Muscle of leg (tissue), 11 donors: ENCODE results near the gene PDK2. TPM values are rescaled to one million over a fixed set of nuclear protein-coding genes. Genes with fewer than 3 reads are reported as not detected.

Experiments used
- DNase-seq: peaks from one replicate; pipeline ENCODE4 v3.0.0; 2013
- H3K27ac ChIP-seq: one replicate; pipeline ENCODE4 v1.5.1; 2013; ENCODE audit warnings: mild to moderate bottlenecking, low read length, control low read depth
- H3K27me3 ChIP-seq: one replicate; pipeline ENCODE4 v1.6.1; 2013; ENCODE audit warnings: low read length; ENCODE audit not compliant: control insufficient read depth, insufficient read depth
- H3K36me3 ChIP-seq: one replicate; pipeline ENCODE4 v1.6.1; 2013; ENCODE audit warnings: low read length; ENCODE audit not compliant: control insufficient read depth, insufficient read depth
- H3K4me1 ChIP-seq: one replicate; pipeline ENCODE4 v1.6.1; 2013; ENCODE audit warnings: low read length; ENCODE audit not compliant: control insufficient read depth, insufficient read depth
- H3K4me3 ChIP-seq: one replicate; pipeline ENCODE4 v1.5.1; 2013; ENCODE audit warnings: low read length, control low read depth
- H3K9me3 ChIP-seq: replicated peaks from 2 replicates; pipeline ENCODE4 v1.6.1; 2013; ENCODE audit warnings: low read depth, low read length; ENCODE audit not compliant: control insufficient read depth
- WGBS: methylation state at CpG from one replicate; pipeline ENCODE4 v1.1.5; 2013; ENCODE audit warnings: missing lambda C conversion rate; ENCODE audit not compliant: insufficient coverage; 5-methylcytosine and 5-hydroxymethylcytosine counted together
- polyA plus RNA-seq, 8 donors: library from polyadenylated mRNA; unstranded; fragments of 120-200 nt; gene quantifications; one replicate each; pipeline versions ENCODE4 v1.2.1 to v1.2.3, GENCODE V29; 2013; ENCODE audit warnings: inconsistent platforms in 1 of 8, low replicate concordance in 1 of 8; ENCODE audit not compliant: insufficient read length in 8 of 8, insufficient read depth in 1 of 8
- total RNA-seq: library from RNA; stranded (reverse); fragments of 120-200 nt; gene quantifications from one replicate; pipeline ENCODE4 v1.2.4, GENCODE V29; 2013

Gene PDK2
- total and polyA plus RNA-seq, 9 donors: 22.2 to 75.1 (median 59.5) TPM

DNA sequence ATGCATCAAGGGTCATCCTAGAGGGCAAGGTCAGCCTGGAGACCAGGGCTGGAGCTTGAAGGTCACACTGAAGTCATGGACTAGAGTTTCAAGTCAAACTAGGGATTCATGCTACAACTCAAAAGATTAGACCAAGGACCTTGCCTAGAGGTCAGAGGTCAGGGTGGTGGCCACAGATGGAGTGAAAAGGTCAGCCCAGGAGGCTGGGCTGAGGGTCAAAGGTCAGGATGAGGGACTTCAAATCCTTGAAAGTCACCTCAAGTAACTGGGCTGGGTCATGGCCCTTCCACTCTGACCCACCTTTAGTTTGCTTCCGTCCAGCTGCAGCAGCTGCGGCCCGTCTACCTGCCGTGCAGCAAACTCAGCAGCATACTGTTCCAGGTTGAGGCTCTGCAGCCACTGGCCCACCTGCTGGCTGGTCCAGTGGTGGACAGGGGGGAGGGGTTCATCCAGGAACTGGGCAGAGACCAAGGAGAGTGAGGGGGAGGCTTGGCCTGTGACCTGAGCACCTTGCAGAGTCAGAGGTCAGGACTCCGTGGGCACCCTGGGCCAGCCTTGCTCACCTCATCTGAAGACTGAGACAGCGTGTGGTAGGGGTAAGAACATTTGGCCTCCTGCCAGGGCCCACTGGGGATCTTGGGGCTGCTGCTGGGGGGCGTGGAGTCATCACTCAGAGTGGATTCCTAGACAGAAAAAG, 18.6 kb downstream of the PDK2 start:
- H3K9me3 ChIP-seq: no peaks in the 10 kb centered on the region
- no peak overlapping the region for H3K4me3 ChIP-seq
- peaks cover 38% of the 10 kb centered on the region for H3K4me1 ChIP-seq
- 76% methylated on average over 5 of the region's 7 CpGs for WGBS
- H3K27me3 ChIP-seq: peaks cover 24% of the 10 kb centered on the region
- peaks cover 17% of the 10 kb centered on the region for H3K36me3 ChIP-seq
- no peak overlapping the region for H3K27ac ChIP-seq
- DNase-seq: no peak

DNA sequence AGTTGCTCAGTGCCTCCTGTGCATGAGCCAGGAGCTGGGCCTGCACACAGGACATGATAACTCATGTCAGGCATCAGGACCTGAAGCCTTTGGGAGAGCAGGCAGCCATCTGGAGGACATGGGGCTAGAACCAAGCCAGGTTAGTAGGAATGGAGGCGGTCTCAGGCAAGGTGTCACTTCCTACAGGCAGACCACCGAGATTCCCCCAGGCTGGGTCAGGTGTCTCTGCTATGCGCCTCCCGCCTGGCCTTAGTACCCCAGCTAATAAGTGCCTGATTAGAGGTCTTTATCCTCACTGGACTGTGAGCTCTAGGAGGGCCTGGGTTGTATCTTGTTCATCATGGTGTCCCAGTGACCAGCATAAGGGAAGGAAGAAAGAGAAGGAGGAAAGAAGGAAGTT, 19.2 kb downstream of the PDK2 start:
- H3K27me3 ChIP-seq: peaks cover 28% of the 10 kb centered on the region
- DNase-seq: no peak
- WGBS: 100% methylated on average over 2 of the region's 4 CpGs
- H3K27ac ChIP-seq: no peak overlapping the region
- no peak overlapping the region for H3K4me3 ChIP-seq
- peaks cover 38% of the 10 kb centered on the region for H3K4me1 ChIP-seq
- H3K36me3 ChIP-seq: peaks cover 11% of the 10 kb centered on the region
- H3K9me3 ChIP-seq: no peaks in the 10 kb centered on the region

DNA sequence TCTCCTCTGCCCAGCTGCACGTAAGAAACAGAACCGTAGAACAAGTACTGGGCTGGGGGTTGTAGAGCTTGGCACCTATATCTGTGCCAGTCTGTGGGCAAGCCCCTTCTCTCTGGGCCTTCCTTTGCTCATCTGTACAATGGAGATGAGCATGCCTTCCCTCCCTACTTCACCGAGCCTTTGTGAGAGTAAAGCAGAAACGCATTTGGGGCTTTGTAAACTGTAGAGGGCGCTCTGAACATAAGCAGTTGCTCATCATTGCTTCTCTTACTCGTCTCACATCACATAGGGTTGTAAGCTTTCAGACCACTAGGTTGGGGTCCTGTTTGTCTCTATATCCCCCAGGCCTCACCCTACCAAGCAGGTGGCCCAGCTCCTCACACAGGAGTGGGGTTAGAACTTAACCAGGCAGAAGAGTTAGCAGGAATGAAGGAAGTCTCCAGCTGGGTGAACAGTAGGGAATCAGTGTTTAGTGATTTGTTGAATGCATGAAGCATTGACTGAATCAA, 19.8 kb downstream of the PDK2 start:
- DNase-seq: peak; percentile 76

DNA sequence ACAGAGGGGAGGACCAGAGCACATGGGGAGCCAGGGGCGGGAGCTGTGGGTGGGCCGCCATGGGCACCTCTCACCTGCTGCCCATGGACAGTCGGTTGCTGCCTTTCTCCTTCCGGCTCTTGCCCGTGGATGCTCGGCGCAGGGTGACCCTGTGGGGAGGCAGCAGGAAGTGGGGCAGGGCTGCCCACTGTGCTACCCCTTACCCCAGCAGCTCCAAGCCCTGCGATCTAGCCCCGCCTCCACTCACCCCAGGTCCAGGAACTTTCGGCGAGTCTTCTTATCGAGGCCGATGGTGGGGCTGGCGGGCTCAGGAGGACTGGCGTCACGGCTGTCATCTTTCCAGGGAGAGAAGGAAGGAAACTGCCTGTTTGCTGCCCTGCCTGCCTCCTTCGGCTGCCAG, 20.6 kb downstream of the PDK2 start:
- Histone ChIP-seq H3K27me3 (peaks cover 34% of the 10 kb centered on the region), H3K27ac (no peak overlapping the region), H3K4me1 (peaks cover 34% of the 10 kb centered on the region), H3K36me3 (no peaks in the 10 kb centered on the region), H3K9me3 (no peaks in the 10 kb centered on the region), H3K4me3 (no peak overlapping the region)
- WGBS: 86% methylated on average over 7 of the region's 17 CpGs
- DNase-seq: no peak

More for the DNA sequence above, 19.8 kb downstream of the PDK2 start:
- Histone ChIP-seq H3K27me3 (peaks cover 31% of the 10 kb centered on the region), H3K27ac (no peak overlapping the region), H3K9me3 (no peaks in the 10 kb centered on the region), H3K4me3 (no peak overlapping the region), H3K36me3 (peaks cover 6% of the 10 kb centered on the region), H3K4me1 (peaks cover 38% of the 10 kb centered on the region)
- 0% methylated on average over 2 of the region's 6 CpGs for WGBS

DNA sequence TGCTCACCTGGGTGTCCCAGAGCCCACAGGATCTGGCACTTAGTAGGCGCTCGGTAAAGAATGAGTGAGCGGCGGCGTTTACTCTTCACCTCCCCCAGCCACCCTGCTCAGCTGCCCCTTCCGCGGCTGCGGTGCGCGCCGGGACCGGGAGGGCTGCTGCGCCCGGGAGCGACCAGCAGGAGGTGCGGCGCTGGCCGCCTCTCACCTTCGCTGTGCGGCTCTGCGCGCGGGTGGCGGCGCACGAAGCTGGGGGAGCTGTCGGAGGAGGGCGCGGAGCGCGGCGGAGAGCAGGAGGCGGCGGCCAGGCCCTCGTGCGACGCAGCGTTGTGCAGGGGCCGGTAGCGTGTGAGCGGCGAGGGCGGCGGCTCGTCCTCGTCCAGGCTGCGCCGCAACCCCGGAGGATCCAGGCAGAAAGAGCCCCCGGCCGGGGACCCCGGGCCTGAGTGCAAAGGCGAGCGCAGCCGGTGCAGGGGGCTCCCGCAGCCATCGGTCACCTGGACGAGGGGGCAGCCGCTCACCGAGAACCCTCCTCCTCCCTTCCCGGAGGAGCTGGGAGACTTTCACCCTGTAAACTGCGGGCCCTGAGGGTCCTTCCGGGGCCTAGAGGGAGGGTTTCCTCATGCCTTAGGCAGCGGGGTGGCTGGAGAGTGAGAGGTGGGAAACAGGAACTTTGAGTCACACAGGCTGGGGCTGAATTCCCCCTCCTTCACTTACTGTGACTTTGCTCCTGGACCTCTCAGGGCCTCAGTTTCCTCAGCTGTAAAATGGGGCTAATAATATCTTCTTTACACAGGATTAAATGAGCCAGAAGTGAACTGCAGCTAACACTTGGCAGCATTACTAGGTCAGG, 22.3 kb downstream of the PDK2 start:
- H3K27me3 ChIP-seq: peaks cover 34% of the 10 kb centered on the region
- WGBS: 2% methylated on average over 48 of the region's 64 CpGs

DNA sequence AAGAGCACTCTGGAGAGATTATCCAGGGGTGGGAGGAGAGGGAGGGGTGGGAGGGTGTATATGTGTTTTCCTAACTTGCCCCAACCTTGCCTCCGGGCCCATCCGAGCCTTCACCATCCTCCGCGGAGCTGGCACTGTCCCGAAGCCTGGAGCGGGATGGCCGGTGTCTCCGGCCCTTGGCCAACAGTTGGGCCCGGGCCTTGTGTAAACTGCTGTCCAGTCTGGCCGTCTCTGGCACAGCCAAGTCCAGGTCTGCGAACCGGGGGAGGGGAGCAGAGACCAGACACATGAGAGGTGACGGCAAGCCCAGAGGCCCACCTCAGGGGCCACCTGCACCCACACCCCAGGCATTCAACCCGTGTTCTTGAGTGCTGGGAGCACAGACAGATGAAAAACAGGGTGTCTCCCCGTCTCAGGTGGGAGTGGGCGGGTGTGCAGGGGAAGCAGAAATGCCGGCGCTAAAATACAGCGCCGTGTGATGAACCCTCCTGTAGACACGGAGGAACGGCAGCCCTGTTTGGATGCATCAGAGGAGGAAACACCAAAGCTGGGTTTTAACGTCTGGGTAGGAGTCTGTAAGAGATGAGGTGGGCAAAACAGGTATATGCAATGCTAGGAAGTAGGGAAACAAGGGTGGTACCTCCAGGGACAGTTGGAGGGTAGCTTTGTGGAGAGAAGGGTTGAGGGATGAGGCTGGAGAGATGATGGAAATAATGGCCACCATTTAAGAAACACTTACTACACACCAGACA, 23.1 kb downstream of the PDK2 start:
- peaks cover 14% of the 10 kb centered on the region for H3K4me1 ChIP-seq
- 82% methylated on average over 15 of the region's 23 CpGs for WGBS
- DNase-seq: no peak
- H3K36me3 ChIP-seq: no peaks in the 10 kb centered on the region
- no peaks in the 10 kb centered on the region for H3K9me3 ChIP-seq
- H3K4me3 ChIP-seq: no peak overlapping the region
- no peak overlapping the region for H3K27ac ChIP-seq
- peaks cover 36% of the 10 kb centered on the region for H3K27me3 ChIP-seq

More for the DNA sequence above, 22.3 kb downstream of the PDK2 start:
- Histone ChIP-seq H3K9me3 (no peaks in the 10 kb centered on the region), H3K4me1 (peaks cover 17% of the 10 kb centered on the region), H3K27ac (no peak overlapping the region), H3K4me3 (no peak overlapping the region), H3K36me3 (no peaks in the 10 kb centered on the region)
- DNase-seq: peak; percentile 78

DNA sequence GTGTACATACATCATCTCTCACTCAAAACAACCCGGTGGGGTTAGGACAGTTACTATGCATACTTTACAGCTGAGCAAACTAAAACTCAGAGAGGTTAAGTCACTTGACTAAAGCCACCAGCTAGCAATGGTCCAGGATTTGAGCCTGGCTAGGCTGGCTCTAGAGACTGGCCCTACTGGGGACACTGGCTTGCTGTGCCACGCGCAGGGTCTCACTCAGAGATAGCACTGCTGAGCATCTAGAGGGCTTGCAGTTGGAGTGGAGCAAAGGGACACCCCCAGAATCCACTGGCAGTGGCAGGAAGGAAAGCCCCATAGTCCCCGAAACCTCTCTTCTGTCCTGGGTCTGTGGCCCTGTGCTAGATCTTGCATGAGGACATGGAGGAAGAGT, 23.7 kb downstream of the PDK2 start:
- 91% methylated on average over 4 of the region's 4 CpGs for WGBS
- Histone ChIP-seq H3K27me3 (peaks cover 37% of the 10 kb centered on the region), H3K4me3 (no peak overlapping the region), H3K9me3 (no peaks in the 10 kb centered on the region), H3K36me3 (no peaks in the 10 kb centered on the region), H3K4me1 (peaks cover 20% of the 10 kb centered on the region), H3K27ac (no peak overlapping the region)
- no peak for DNase-seq

DNA sequence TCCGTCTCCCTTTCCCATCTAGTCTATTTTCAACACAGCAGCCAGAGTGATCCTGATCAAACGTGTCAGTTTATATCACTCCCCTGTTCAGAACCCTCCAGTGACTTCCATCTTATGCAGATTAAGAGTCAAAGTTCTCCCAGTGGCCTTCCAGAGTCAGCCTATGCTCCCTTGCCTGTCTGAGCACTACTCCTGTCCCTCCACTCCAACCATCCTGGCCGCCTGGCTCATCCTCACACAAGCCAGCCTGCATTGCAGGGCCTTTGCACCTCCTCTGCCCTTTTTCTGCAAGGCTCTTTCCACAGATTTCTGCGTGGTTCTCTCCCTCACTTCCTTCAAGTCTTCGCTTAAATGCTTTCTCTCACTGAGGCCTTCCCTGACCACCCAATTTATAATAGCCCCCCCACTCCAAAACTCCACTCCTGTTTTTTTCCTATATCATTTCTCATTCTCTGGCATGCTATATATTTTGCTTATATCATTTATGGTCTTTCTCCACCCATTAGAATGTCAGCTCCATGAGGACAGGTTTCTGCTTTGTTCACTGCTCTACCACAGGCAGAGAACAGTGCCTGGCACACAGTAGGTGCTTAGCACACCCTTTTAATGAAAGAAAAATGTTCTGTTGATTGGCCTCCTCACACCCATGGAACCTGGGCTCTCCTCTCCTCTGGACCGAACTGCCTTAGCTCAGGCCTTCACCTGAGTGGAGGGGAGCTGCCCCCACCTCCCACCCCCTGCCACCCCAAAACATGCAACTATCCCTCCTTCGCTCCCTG, 25.5 kb downstream of the PDK2 start:
- H3K4me3 ChIP-seq: no peak overlapping the region
- peaks cover 33% of the 10 kb centered on the region for H3K27me3 ChIP-seq
- peaks cover 22% of the 10 kb centered on the region for H3K4me1 ChIP-seq
- no peak overlapping the region for H3K27ac ChIP-seq
- no peaks in the 10 kb centered on the region for H3K9me3 ChIP-seq
- no peak for DNase-seq
- no peaks in the 10 kb centered on the region for H3K36me3 ChIP-seq
- 75% methylated on average over 4 of the region's 7 CpGs for WGBS

DNA sequence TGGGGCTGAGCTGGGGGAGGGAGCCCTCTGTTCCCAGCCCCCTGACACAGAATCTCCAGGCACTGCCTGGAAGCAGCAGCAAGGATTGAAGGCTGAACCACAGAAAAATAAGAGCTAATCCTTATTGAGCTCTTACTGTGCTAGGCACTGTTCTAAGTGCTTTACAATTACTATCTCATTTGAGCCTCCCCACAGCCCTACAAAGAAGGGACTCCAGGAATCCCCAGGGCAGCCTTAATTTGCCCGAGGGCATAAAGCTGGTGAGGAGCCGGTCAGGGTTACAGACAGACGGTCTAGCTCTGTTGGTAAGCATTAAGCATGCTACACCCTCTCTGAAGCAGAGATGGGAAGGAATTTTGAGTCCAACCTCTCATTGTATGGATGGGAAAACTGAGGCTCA, 27.8 kb downstream of the PDK2 start:
- Histone ChIP-seq H3K4me3 (no peak overlapping the region), H3K36me3 (no peaks in the 10 kb centered on the region), H3K9me3 (no peaks in the 10 kb centered on the region), H3K27ac (no peak overlapping the region), H3K4me1 (peaks cover 18% of the 10 kb centered on the region), H3K27me3 (peaks cover 29% of the 10 kb centered on the region)
- DNase-seq: no peak
- 72% methylated on average over 3 of the region's 3 CpGs for WGBS
